Measurements from ENCODE around the gene NDUFS8.

Gene NDUFS8

GRCh38 chr11:68016904-68017817, 13.3 kb upstream of the NDUFS8 start:
- no peak for FAIRE-seq

GRCh38 chr11:68017980-68018729, 12.3 kb upstream of the NDUFS8 start:
- FAIRE-seq = no peak

- no peak for FAIRE-seq
Measured at GRCh38 chr11:68018730-68019190, 11.7 kb upstream of the NDUFS8 start.

GRCh38 chr11:68019486-68019885, 11.0 kb upstream of the NDUFS8 start:
- no peak for FAIRE-seq

- no peak for FAIRE-seq
Measured at GRCh38 chr11:68020575-68020974, 9.9 kb upstream of the NDUFS8 start.

GRCh38 chr11:68021167-68021787, 9.2 kb upstream of the NDUFS8 start:
- no peak for FAIRE-seq

GRCh38 chr11:68022531-68022930, 8.0 kb upstream of the NDUFS8 start:
- no peak for FAIRE-seq

GRCh38 chr11:68024508-68024907, 6.0 kb upstream of the NDUFS8 start:
- FAIRE-seq = no peak

GRCh38 chr11:68025047-68025446, 5.4 kb upstream of the NDUFS8 start:
- no peak for FAIRE-seq

GRCh38 chr11:68026391-68027105, 3.9 kb upstream of the NDUFS8 start:
- no peak for FAIRE-seq

- FAIRE-seq = no peak
Measured at GRCh38 chr11:68027667-68028066, 2.8 kb upstream of the NDUFS8 start.

- FAIRE-seq = no peak
Measured at GRCh38 chr11:68028802-68029545, 1.5 kb upstream of the NDUFS8 start.

GRCh38 chr11:68031144-68031464, 623 bp downstream of the NDUFS8 start:
- FAIRE-seq = no peak

GRCh38 chr11:68032003-68032402, 1.5 kb downstream of the NDUFS8 start:
- no peak for FAIRE-seq

GRCh38 chr11:68032997-68033707, 2.7 kb downstream of the NDUFS8 start:
- FAIRE-seq = no peak

GRCh38 chr11:68033708-68034045, 3.2 kb downstream of the NDUFS8 start:
- FAIRE-seq = no peak

- FAIRE-seq = no peak
Measured at GRCh38 chr11:68035266-68035876, 4.9 kb downstream of the NDUFS8 start.

GRCh38 chr11:68036141-68036716, 5.7 kb downstream of the NDUFS8 start:
- FAIRE-seq = no peak

GRCh38 chr11:68036717-68037239, 6.3 kb downstream of the NDUFS8 start:
- FAIRE-seq = no peak

- no peak for FAIRE-seq
Measured at GRCh38 chr11:68037411-68038225, 7.1 kb downstream of the NDUFS8 start.
